Measurements from ENCODE around the gene TEAD2.
"Not testable (repeated sequence)": the region's sequence is repeated elsewhere in the genome, so short reads cannot be mapped to it uniquely, and the experiment has no call there.

Gene TEAD2

DNA sequence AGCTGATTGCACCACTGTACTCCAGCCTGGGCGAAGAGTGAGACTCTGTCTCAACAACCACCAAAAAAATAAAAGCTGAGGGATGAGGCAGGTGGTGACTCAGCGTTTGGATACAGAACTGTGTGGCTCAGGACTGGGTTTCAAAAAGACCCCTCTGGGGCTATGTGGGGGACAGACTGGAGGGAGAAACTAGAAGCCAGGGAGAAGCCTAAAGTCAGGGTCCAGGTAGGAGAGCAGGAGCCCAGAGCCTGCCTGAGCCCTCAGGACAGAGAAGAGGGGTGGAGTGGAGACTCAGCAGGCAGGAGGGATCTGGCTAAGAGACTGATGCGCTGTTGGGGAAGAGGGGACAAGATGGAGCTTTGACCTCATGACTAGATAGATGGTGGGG lies 28.8 kb downstream of the TEAD2 start:
- no peak for TF ChIP-seq TCF4 (CRISPR knock-in tag; IDR thresholded peaks at IDR 0.05; ENCODE audit: borderline replicate concordance)
- TF ChIP-seq ESRRG (CRISPR knock-in tag; IDR thresholded peaks at IDR 0.05) = no peak
- TF ChIP-seq BACH2 (CRISPR knock-in tag; IDR thresholded peaks at IDR 0.05; ENCODE audit: borderline replicate concordance) = no peak
- no peak for TF ChIP-seq ZFP3 (CRISPR knock-in tag; IDR thresholded peaks at IDR 0.05)
- no peak for TF ChIP-seq OSR1 (CRISPR knock-in tag; IDR thresholded peaks at IDR 0.05)
- TF ChIP-seq SNAI2 (CRISPR knock-in tag; IDR thresholded peaks at IDR 0.05) = no peak
- TF ChIP-seq, protein P1, sequence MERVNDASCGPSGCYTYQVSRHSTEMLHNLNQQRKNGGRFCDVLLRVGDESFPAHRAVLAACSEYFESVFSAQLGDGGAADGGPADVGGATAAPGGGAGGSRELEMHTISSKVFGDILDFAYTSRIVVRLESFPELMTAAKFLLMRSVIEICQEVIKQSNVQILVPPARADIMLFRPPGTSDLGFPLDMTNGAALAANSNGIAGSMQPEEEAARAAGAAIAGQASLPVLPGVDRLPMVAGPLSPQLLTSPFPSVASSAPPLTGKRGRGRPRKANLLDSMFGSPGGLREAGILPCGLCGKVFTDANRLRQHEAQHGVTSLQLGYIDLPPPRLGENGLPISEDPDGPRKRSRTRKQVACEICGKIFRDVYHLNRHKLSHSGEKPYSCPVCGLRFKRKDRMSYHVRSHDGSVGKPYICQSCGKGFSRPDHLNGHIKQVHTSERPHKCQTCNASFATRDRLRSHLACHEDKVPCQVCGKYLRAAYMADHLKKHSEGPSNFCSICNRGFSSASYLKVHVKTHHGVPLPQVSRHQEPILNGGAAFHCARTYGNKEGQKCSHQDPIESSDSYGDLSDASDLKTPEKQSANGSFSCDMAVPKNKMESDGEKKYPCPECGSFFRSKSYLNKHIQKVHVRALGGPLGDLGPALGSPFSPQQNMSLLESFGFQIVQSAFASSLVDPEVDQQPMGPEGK (CRISPR knock-in tag; IDR thresholded peaks at IDR 0.05; ENCODE audit: borderline replicate concordance) = no peak
- no peak for TF ChIP-seq ZNF70 (CRISPR knock-in tag; IDR thresholded peaks at IDR 0.05)
- TF ChIP-seq ZNF565 (CRISPR knock-in tag; conservative IDR thresholded peaks at IDR 0.05; ENCODE audit: low read depth) = no peak
- TF ChIP-seq, protein P2, sequence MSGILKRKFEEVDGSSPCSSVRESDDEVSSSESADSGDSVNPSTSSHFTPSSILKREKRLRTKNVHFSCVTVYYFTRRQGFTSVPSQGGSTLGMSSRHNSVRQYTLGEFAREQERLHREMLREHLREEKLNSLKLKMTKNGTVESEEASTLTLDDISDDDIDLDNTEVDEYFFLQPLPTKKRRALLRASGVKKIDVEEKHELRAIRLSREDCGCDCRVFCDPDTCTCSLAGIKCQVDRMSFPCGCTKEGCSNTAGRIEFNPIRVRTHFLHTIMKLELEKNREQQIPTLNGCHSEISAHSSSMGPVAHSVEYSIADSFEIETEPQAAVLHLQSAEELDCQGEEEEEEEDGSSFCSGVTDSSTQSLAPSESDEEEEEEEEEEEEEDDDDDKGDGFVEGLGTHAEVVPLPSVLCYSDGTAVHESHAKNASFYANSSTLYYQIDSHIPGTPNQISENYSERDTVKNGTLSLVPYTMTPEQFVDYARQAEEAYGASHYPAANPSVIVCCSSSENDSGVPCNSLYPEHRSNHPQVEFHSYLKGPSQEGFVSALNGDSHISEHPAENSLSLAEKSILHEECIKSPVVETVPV (CRISPR knock-in tag; IDR thresholded peaks at IDR 0.05) = no peak
- TF ChIP-seq ZFP30 (CRISPR knock-in tag; IDR thresholded peaks at IDR 0.05) = no peak
- ATAC-seq = 0 out of 3 replicates have a peak, but pooled peaks have one; percentile 3

DNA sequence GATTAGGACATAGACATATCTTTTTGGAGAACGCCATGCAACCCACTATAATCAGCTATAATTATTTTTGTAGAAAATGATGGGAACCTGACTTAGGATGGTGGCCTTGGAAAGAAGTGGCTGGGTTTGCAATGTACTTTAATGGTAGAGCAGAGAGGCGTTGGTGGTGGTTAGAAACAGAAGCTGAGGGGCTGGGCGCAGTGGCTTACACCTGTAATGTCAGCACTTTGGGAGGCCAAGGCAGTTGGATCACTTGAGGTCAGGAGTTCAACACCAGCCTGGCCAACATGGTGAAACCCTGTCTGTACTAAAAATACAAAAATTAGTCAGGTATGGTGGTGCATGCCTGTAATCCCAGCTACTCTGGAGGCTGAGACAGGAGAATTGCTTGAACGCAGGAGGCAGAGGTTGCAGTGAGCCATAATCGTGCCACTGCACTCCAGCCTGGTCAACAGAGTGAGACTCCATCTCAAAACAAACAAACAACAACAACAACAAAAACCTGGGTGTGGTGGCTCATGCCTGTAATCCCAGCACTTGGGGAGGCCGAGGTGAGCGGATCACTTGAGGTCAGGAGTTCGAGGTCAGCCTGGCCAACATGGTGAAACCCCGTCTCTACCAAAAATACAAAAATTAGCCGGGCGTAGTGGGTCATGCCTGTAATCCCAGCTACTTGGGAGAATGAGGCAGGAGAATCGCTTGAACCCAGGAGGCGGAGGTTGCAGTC lies 29.4 kb downstream of the TEAD2 start:
- ATAC-seq = not testable (repeated sequence)

DNA sequence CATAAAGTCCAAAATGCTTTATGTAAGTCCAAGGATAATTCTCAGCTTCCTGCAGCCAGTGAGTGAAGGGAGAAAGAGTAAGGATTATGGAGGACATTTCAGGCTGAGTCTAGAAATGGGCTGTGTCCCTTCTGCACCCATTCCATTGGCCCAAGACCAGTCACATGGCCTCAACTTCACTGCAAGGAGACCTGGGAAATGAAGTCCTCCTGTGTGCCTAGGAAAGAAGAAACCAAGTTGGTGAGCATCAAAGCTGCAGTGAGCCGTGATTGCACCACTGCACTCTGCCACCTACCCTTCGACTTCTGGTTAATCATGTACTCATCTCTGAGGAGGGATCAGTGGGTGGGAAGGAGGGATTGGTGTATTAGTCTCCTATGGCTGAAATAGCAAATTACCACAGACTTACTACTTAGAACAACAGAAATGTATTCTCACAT lies 30.6 kb downstream of the TEAD2 start:
- TF ChIP-seq BACH2 (CRISPR knock-in tag; IDR thresholded peaks at IDR 0.05; ENCODE audit: borderline replicate concordance) (no peak), CSDC2 (CRISPR knock-in tag; IDR thresholded peaks at IDR 0.05) (no peak), ZFP30 (CRISPR knock-in tag; IDR thresholded peaks at IDR 0.05) (no peak), TOX (CRISPR knock-in tag; IDR thresholded peaks at IDR 0.05; ENCODE audit: borderline replicate concordance) (no peak), ARNTL (CRISPR knock-in tag; IDR thresholded peaks at IDR 0.05; ENCODE audit: borderline replicate concordance, low read depth) (no peak), ISL1 (CRISPR knock-in tag; IDR thresholded peaks at IDR 0.05) (no peak), OSR1 (CRISPR knock-in tag; IDR thresholded peaks at IDR 0.05) (no peak), TCF4 (CRISPR knock-in tag; IDR thresholded peaks at IDR 0.05; ENCODE audit: borderline replicate concordance) (no peak), ESRRG (CRISPR knock-in tag; IDR thresholded peaks at IDR 0.05) (no peak), ZNF8 (CRISPR knock-in tag; IDR thresholded peaks at IDR 0.05) (no peak), PPARA (CRISPR knock-in tag; IDR thresholded peaks at IDR 0.05; ENCODE audit: borderline replicate concordance) (no peak), RARB (CRISPR knock-in tag; IDR thresholded peaks at IDR 0.05) (no peak), ZC3H10 (CRISPR knock-in tag; IDR thresholded peaks at IDR 0.05) (no peak), ZNF565 (CRISPR knock-in tag; conservative IDR thresholded peaks at IDR 0.05; ENCODE audit: low read depth) (no peak), GLIS3 (CRISPR knock-in tag; IDR thresholded peaks at IDR 0.05) (no peak), SNAI2 (CRISPR knock-in tag; IDR thresholded peaks at IDR 0.05) (no peak), ZNF70 (CRISPR knock-in tag; IDR thresholded peaks at IDR 0.05) (no peak)
- TF ChIP-seq, protein P3, sequence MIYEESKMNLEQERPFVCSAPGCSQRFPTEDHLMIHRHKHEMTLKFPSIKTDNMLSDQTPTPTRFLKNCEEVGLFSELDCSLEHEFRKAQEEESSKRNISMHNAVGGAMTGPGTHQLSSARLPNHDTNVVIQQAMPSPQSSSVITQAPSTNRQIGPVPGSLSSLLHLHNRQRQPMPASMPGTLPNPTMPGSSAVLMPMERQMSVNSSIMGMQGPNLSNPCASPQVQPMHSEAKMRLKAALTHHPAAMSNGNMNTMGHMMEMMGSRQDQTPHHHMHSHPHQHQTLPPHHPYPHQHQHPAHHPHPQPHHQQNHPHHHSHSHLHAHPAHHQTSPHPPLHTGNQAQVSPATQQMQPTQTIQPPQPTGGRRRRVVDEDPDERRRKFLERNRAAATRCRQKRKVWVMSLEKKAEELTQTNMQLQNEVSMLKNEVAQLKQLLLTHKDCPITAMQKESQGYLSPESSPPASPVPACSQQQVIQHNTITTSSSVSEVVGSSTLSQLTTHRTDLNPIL (CRISPR knock-in tag; IDR thresholded peaks at IDR 0.05; ENCODE audit: low read depth) = no peak
- TF ChIP-seq, protein P4, sequence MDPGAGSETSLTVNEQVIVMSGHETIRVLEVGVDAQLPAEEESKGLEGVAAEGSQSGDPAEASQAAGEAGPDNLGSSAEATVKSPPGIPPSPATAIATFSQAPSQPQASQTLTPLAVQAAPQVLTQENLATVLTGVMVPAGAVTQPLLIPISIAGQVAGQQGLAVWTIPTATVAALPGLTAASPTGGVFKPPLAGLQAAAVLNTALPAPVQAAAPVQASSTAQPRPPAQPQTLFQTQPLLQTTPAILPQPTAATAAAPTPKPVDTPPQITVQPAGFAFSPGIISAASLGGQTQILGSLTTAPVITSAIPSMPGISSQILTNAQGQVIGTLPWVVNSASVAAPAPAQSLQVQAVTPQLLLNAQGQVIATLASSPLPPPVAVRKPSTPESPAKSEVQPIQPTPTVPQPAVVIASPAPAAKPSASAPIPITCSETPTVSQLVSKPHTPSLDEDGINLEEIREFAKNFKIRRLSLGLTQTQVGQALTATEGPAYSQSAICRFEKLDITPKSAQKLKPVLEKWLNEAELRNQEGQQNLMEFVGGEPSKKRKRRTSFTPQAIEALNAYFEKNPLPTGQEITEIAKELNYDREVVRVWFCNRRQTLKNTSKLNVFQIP (CRISPR knock-in tag; IDR thresholded peaks at IDR 0.05; ENCODE audit: borderline replicate concordance, low read depth) = no peak
- TF ChIP-seq, protein P5, sequence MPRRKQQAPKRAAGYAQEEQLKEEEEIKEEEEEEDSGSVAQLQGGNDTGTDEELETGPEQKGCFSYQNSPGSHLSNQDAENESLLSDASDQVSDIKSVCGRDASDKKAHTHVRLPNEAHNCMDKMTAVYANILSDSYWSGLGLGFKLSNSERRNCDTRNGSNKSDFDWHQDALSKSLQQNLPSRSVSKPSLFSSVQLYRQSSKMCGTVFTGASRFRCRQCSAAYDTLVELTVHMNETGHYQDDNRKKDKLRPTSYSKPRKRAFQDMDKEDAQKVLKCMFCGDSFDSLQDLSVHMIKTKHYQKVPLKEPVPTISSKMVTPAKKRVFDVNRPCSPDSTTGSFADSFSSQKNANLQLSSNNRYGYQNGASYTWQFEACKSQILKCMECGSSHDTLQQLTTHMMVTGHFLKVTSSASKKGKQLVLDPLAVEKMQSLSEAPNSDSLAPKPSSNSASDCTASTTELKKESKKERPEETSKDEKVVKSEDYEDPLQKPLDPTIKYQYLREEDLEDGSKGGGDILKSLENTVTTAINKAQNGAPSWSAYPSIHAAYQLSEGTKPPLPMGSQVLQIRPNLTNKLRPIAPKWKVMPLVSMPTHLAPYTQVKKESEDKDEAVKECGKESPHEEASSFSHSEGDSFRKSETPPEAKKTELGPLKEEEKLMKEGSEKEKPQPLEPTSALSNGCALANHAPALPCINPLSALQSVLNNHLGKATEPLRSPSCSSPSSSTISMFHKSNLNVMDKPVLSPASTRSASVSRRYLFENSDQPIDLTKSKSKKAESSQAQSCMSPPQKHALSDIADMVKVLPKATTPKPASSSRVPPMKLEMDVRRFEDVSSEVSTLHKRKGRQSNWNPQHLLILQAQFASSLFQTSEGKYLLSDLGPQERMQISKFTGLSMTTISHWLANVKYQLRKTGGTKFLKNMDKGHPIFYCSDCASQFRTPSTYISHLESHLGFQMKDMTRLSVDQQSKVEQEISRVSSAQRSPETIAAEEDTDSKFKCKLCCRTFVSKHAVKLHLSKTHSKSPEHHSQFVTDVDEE (CRISPR knock-in tag; IDR thresholded peaks at IDR 0.05) = no peak
- ATAC-seq = peak; percentile 89

DNA sequence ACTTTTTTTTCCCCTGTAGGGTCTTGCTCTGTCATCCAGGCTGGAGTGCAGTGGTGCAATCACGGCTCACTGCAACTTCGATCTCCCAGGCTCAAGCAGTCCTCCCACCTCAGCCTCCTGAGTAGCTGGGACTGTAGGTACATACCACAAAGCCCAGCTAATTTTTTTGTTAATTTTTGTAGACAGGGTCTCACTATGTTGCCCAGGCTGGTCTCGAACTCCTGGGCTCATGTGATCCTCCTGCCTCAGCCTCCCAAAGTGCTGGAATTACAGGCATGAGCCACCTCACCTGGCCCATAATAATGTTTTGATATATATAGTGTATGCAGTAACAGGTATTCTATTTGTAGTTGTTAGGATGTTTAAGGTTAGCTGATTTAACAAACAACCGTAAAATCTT lies 31.0 kb downstream of the TEAD2 start:
- not testable (repeated sequence) for ATAC-seq
